ENCODE results near the gene ZNF22.

The ZNF22 gene

GRCh38 chr10:45000752-45001380, at the start of gene ZNF22:
ZNF22 (plus strand) TSS chr10:45000923; CDS start chr10:45003369, 2,446 bp downstream.
- peak; percentile 23 for DNase-seq (ENCODE audit: low spot score)

- DNase-seq (ENCODE audit: low spot score) = no peak
These were observed 49.0 kb upstream of the ZNF22 start for GRCh38 chr10:44951576-44952226.

GRCh38 chr10:44952779-44953231, 47.9 kb upstream of the ZNF22 start:
- no peak for DNase-seq (ENCODE audit: low spot score)

GRCh38 chr10:44954042-44954441, 46.7 kb upstream of the ZNF22 start:
- no peak for DNase-seq (ENCODE audit: low spot score)

GRCh38 chr10:44954962-44955361, 45.8 kb upstream of the ZNF22 start:
- DNase-seq (ENCODE audit: low spot score) = no peak

GRCh38 chr10:44955413-44956070, 45.2 kb upstream of the ZNF22 start:
- DNase-seq (ENCODE audit: low spot score) = no peak

- no peak for DNase-seq (ENCODE audit: low spot score)
These were observed 44.5 kb upstream of the ZNF22 start for GRCh38 chr10:44956226-44956625.

GRCh38 chr10:44956717-44957706, 43.7 kb upstream of the ZNF22 start:
- DNase-seq (ENCODE audit: low spot score) = no peak

- DNase-seq (ENCODE audit: low spot score) = no peak
These were observed 42.4 kb upstream of the ZNF22 start for GRCh38 chr10:44958196-44958897.

- DNase-seq (ENCODE audit: low spot score) = no peak
These were observed 41.9 kb upstream of the ZNF22 start for GRCh38 chr10:44958898-44959246.

- DNase-seq (ENCODE audit: low spot score) = peak; percentile 89
These were observed 41.3 kb upstream of the ZNF22 start, which contains the start of gene RASSF4 for GRCh38 chr10:44959247-44960087. RASSF4 (plus strand) TSS chr10:44959802; CDS start chr10:44970203, 10,401 bp downstream.

- no peak for DNase-seq (ENCODE audit: low spot score)
These were observed 40.6 kb upstream of the ZNF22 start for GRCh38 chr10:44960088-44960460.

GRCh38 chr10:44960482-44961229, 40.1 kb upstream of the ZNF22 start:
- no peak for DNase-seq (ENCODE audit: low spot score)

- no peak for DNase-seq (ENCODE audit: low spot score)
These were observed 39.5 kb upstream of the ZNF22 start for GRCh38 chr10:44961230-44961571.

- no peak for DNase-seq (ENCODE audit: low spot score)
These were observed 38.6 kb upstream of the ZNF22 start for GRCh38 chr10:44961931-44962750.

- no peak for DNase-seq (ENCODE audit: low spot score)
These were observed 37.6 kb upstream of the ZNF22 start for GRCh38 chr10:44962870-44963738.

- DNase-seq (ENCODE audit: low spot score) = no peak
These were observed 36.7 kb upstream of the ZNF22 start for GRCh38 chr10:44963772-44964633.

Measured in LoVo (cell line).